NCI-H526 treated with DMSO at 0.1 percent for 48 hours (cell line): ENCODE data around the gene CNGB1.
"Not testable (repeated sequence)": the region's sequence is repeated elsewhere in the genome, so short reads cannot be mapped to it uniquely, and the experiment has no call there.

Experiments used
- DNase-seq: peaks from one replicate; lab custom pipeline; 2025; lab: John Stamatoyannopoulos, UW

Gene CNGB1

GRCh38 chr16:57904101-57904500 is 66.8 kb downstream of the CNGB1 start:
- no peak for DNase-seq

GRCh38 chr16:57903656-57904055 is 67.3 kb downstream of the CNGB1 start:
- no peak for DNase-seq

GRCh38 chr16:57901480-57902069 is 69.4 kb downstream of the CNGB1 start:
- no peak for DNase-seq

- DNase-seq, result no peak
Observed at GRCh38 chr16:57900796-57901479, 70.0 kb downstream of the CNGB1 start.

GRCh38 chr16:57899771-57900661 is 70.9 kb downstream of the CNGB1 start:
- peak; percentile 12 for DNase-seq

- no peak for DNase-seq
Observed at GRCh38 chr16:57898961-57899360, 72.0 kb downstream of the CNGB1 start.

- no peak for DNase-seq
Observed at GRCh38 chr16:57897996-57898395, 72.9 kb downstream of the CNGB1 start.

GRCh38 chr16:57897053-57897784 is 73.7 kb downstream of the CNGB1 start:
- no peak for DNase-seq

- not testable (repeated sequence) for DNase-seq
Observed at GRCh38 chr16:57895081-57895547, 75.8 kb downstream of the CNGB1 start.

- DNase-seq, result no peak
Observed at GRCh38 chr16:57894390-57895080, 76.4 kb downstream of the CNGB1 start.

GRCh38 chr16:57893559-57894389 is 77.2 kb downstream of the CNGB1 start:
- DNase-seq, result no peak

GRCh38 chr16:57893217-57893558 is 77.7 kb downstream of the CNGB1 start:
- DNase-seq, result no peak

GRCh38 chr16:57892447-57893096 is 78.4 kb downstream of the CNGB1 start:
- DNase-seq, result peak; percentile 11

GRCh38 chr16:57892041-57892440 is 78.9 kb downstream of the CNGB1 start:
- no peak for DNase-seq

GRCh38 chr16:57890752-57891111 is 80.2 kb downstream of the CNGB1 start:
- no peak for DNase-seq

- DNase-seq, result peak; percentile 6
Observed at GRCh38 chr16:57889960-57890751, 80.8 kb downstream of the CNGB1 start.

- no peak for DNase-seq
Observed at GRCh38 chr16:57889522-57889921, 81.4 kb downstream of the CNGB1 start.

GRCh38 chr16:57889111-57889510 is 81.8 kb downstream of the CNGB1 start:
- no peak for DNase-seq

GRCh38 chr16:57888128-57888527 is 82.8 kb downstream of the CNGB1 start:
- DNase-seq, result no peak
